ENCODE data around the gene BEND4.

GRCh38 chr4:42066402-42066801 is 86.1 kb downstream of the BEND4 start:
- no peak for TF ChIP-seq CTCF (IDR thresholded peaks at IDR 0.05)
- no peak for TF ChIP-seq POLR2A (IDR thresholded peaks at IDR 0.05)
